Measurements from ENCODE around the gene MYOZ3. TPM values are rescaled to one million over a fixed set of nuclear protein-coding genes. Genes with fewer than 3 reads are reported as not detected.

MYOZ3 gene
- total and polyA plus RNA-seq, 10 of the 15 experiments (the other 5 are each of a cell fraction or from before 2014, with no cell fraction given) = 0.04 to 1.1 (median 0.10) TPM; not detected in 4

GRCh38 chr5:150619359-150620230 lies 41.5 kb upstream of the MYOZ3 start:
- POLR2A ChIA-PET = interaction anchor here (1.2 to 1.8 kb wide), 2 partner anchors 12 to 32 kb away, joined by 3 to 5 read pairs; no protein-coding TSS in a partner anchor
- intact Hi-C loops (cut with micrococcal nuclease; ENCODE audit: unreplicated experiment) (loop anchor here (10.0 kb wide), 1 partner anchor 165 kb away; no protein-coding TSS in a partner anchor), in situ Hi-C loops (cut with MboI) (no loop called here)
- RAD21 ChIA-PET (ENCODE audit: unreplicated experiment) = no interaction called here
- H3K9me3 ChIP-seq (replicated peaks; ENCODE audit: control insufficient read depth, insufficient read depth, low read length) = no peaks in the 10 kb centered on the region
- TF ChIP-seq CBX5 (IDR thresholded peaks at IDR 0.05; ENCODE audit: low read depth) = no peak
- no peak for TF ChIP-seq TCF12 (IDR thresholded peaks at IDR 0.05; ENCODE audit: low read depth, low read length)
- H3K79me2 ChIP-seq (ENCODE audit: control insufficient read depth, insufficient read depth, low read length) = no peaks in the 10 kb centered on the region
- H3K27me3 ChIP-seq (replicated peaks in 1 of 2; ENCODE audit: control insufficient read depth in 2 of 2, insufficient read depth in 2 of 2, low read length in 1 of 2) = no peaks in the 10 kb centered on the region
- SMC1A ChIA-PET (ENCODE audit: uncharacterized antibody, unreplicated experiment) = interaction anchor here (0.7 to 1.2 kb wide), 4 partner anchors 13 to 158 kb away, joined by 3 to 5 read pairs (median 3); no protein-coding TSS in a partner anchor
- H3K36me3 ChIP-seq (ENCODE audit: control insufficient read depth in 2 of 2, insufficient read depth in 2 of 2, low read length in 1 of 2) = no peaks in the 10 kb centered on the region
- H4K20me1 ChIP-seq (ENCODE audit: control insufficient read depth, insufficient read depth) = no peaks in the 10 kb centered on the region
- H3K4me3 ChIP-seq = no peak overlapping the region
- ATAC-seq (no peak), DNase-seq (ENCODE audit: low read depth, low spot score) (no peak), FAIRE-seq (no peak)
- H3K27ac ChIP-seq (ENCODE audit: control insufficient read depth, insufficient read depth) = no peak overlapping the region
- H3K9ac ChIP-seq (ENCODE audit: control insufficient read depth, insufficient read depth, low read length) = no peak overlapping the region
- H3K4me1 ChIP-seq (ENCODE audit: control insufficient read depth, insufficient read depth, low read length) = peaks cover 26% of the 10 kb centered on the region
- H3K4me2 ChIP-seq (ENCODE audit: control insufficient read depth, insufficient read depth) = no peak overlapping the region
- CTCF ChIA-PET = interaction anchor here (0.6 to 0.9 kb wide), 2 partner anchors 20 to 707 kb away, joined by 3 read pairs; no protein-coding TSS in a partner anchor
- H2AFZ ChIP-seq (ENCODE audit: control insufficient read depth, low read depth, low read length) = no peak overlapping the region
- WGBS (ENCODE audit: insufficient coverage, insufficient replicate concordance, low lambda C conversion rate, missing lambda C conversion rate) = 53% methylated on average over 24 of the region's 24 CpGs
- no TSS peak for BruUV-seq (replicated peaks)

GRCh38 chr5:150621301-150621700 lies 39.8 kb upstream of the MYOZ3 start:
- BruUV-seq (replicated peaks) = no TSS peak
- no peaks in the 10 kb centered on the region for H3K36me3 ChIP-seq (ENCODE audit: control insufficient read depth in 2 of 2, insufficient read depth in 2 of 2, low read length in 1 of 2)
- ChIA-PET POLR2A (interaction anchor here (0.7 to 1.8 kb wide), 3 partner anchors 13 to 31 kb away, joined by 3 to 5 read pairs (median 4); no protein-coding TSS in a partner anchor), CTCF (interaction anchor here (1.5 kb wide), 1 partner anchor 59 kb away, joined by 4 read pairs; no protein-coding TSS in a partner anchor), RAD21 (ENCODE audit: unreplicated experiment) (interaction anchor here (1.3 to 2.7 kb wide), 3 partner anchors 9 to 131 kb away, joined by 3 to 15 read pairs (median 3); no protein-coding TSS in a partner anchor), SMC1A (ENCODE audit: uncharacterized antibody, unreplicated experiment) (interaction anchor here (0.6 to 1.0 kb wide), 3 partner anchors 32 to 62 kb away, joined by 3 to 5 read pairs (median 3); no protein-coding TSS in a partner anchor)
- no peak overlapping the region for H3K9ac ChIP-seq (ENCODE audit: control insufficient read depth, insufficient read depth, low read length)
- H3K79me2 ChIP-seq (ENCODE audit: control insufficient read depth, insufficient read depth, low read length) = peaks cover 16% of the 10 kb centered on the region
- DNase-seq (ENCODE audit: low read depth, low spot score) (no peak), ATAC-seq (no peak), FAIRE-seq (no peak)
- H3K27me3 ChIP-seq (replicated peaks in 1 of 2; ENCODE audit: control insufficient read depth in 2 of 2, insufficient read depth in 2 of 2, low read length in 1 of 2) = no peaks in the 10 kb centered on the region
- H4K20me1 ChIP-seq (ENCODE audit: control insufficient read depth, insufficient read depth) = no peaks in the 10 kb centered on the region
- intact Hi-C loops (cut with micrococcal nuclease; ENCODE audit: unreplicated experiment) = loop anchor here (10.0 kb wide), 1 partner anchor 166 kb away; no protein-coding TSS in a partner anchor
- H3K4me3 ChIP-seq = no peak overlapping the region
- no peak overlapping the region for H3K4me2 ChIP-seq (ENCODE audit: control insufficient read depth, insufficient read depth)
- H3K27ac ChIP-seq (ENCODE audit: control insufficient read depth, insufficient read depth) = no peak overlapping the region
- WGBS (ENCODE audit: insufficient coverage, insufficient replicate concordance, low lambda C conversion rate, missing lambda C conversion rate) = 71% methylated on average over 5 of the region's 5 CpGs
- H3K4me1 ChIP-seq (ENCODE audit: control insufficient read depth, insufficient read depth, low read length) = peaks cover 34% of the 10 kb centered on the region
- in situ Hi-C loops (cut with MboI) = no loop called here
- H3K9me3 ChIP-seq (replicated peaks; ENCODE audit: control insufficient read depth, insufficient read depth, low read length) = no peaks in the 10 kb centered on the region
- H2AFZ ChIP-seq (ENCODE audit: control insufficient read depth, low read depth, low read length) = no peak overlapping the region
- no peak for TF ChIP-seq TCF3 (IDR thresholded peaks at IDR 0.05; ENCODE audit: borderline replicate concordance, insufficient read depth, low read depth, low read length)
- TF ChIP-seq NFXL1 (IDR thresholded peaks at IDR 0.05; ENCODE audit: borderline replicate concordance) = no peak
- no peak for TF ChIP-seq EED (IDR thresholded peaks at IDR 0.05; ENCODE audit: low read depth)
- TF ChIP-seq NFYB (IDR thresholded peaks at IDR 0.05; ENCODE audit: insufficient read depth, low read depth, low read length) = no peak
- no peak for TF ChIP-seq E2F8 (IDR thresholded peaks at IDR 0.05; ENCODE audit: low read depth, partially characterized antibody)
- TF ChIP-seq RBBP5 (conservative IDR thresholded peaks at IDR 0.05) = no peak
- TF ChIP-seq SMAD1 (IDR thresholded peaks at IDR 0.05; ENCODE audit: low read depth, partially characterized antibody) = no peak
- no peak for TF ChIP-seq JUNB (IDR thresholded peaks at IDR 0.05)
- TF ChIP-seq YBX1 (IDR thresholded peaks at IDR 0.05) = no peak
- TF ChIP-seq CBX3 (IDR thresholded peaks at IDR 0.05; ENCODE audit: borderline replicate concordance, low read depth) = no peak
- no peak for TF ChIP-seq SREBF2 (IDR thresholded peaks at IDR 0.05; ENCODE audit: low read length)
- no peak for TF ChIP-seq NFIC (IDR thresholded peaks at IDR 0.05; ENCODE audit: low read depth, low read length)
